A549 (cell line): ENCODE results near the gene PACS2.

Source experiments
- CEBPB ChIP-seq, 2 experiments: fragments of >200 bp in 1 of 2; sonication (Bioruptor Twin) in 1 of 2; formaldehyde crosslinking in 1 of 2; IDR thresholded peaks; 2 replicates each; pipeline ENCODE4 v1.6.1; 2012 to 2016
- CHD4 ChIP-seq: fragments of 200-600 bp; sonication (generic); IDR thresholded peaks from 2 replicates; pipeline ENCODE4 v1.6.1; 2016; ENCODE audit warnings: antibody characterized with exemption, mild to moderate bottlenecking, borderline replicate concordance
- JUN ChIP-seq, 2 experiments: fragments of >200 bp; sonication (Bioruptor Twin); formaldehyde crosslinking; IDR thresholded peaks; 2 replicates in 1 of 2; 3 replicates in 1 of 2; pipeline ENCODE4 v1.6.1; 2016 to 2017
- JUNB ChIP-seq: fragments of >200 bp; sonication (Bioruptor Twin); formaldehyde crosslinking; IDR thresholded peaks from 2 replicates; pipeline ENCODE4 v1.6.1; 2016
- MAZ ChIP-seq: fragments of 150-350 bp; IDR thresholded peaks from 2 replicates; pipeline ENCODE4 v1.6.1; 2014; ENCODE audit warnings: antibody characterized with exemption, low read depth, low read length, borderline replicate concordance
- POLR2A ChIP-seq: IDR thresholded peaks from 2 replicates; pipeline ENCODE4 v1.6.1; 2012; ENCODE audit warnings: mild to moderate bottlenecking, low read length
- RAD21 ChIP-seq, 2 experiments: fragments of >200 bp in 1 of 2; sonication (Bioruptor Twin) in 1 of 2; formaldehyde crosslinking in 1 of 2; IDR thresholded peaks in 1 of 2; conservative IDR thresholded peaks in 1 of 2; 2 replicates in 1 of 2; 3 replicates in 1 of 2; pipeline ENCODE4 v1.6.1; 2012 to 2018; ENCODE audit warnings: inconsistent platforms in 1 of 2
- TF ChIP-seq, protein P1 (sequence below): fragments of >200 bp; sonication (Bioruptor Twin); formaldehyde crosslinking; IDR thresholded peaks from 3 replicates; pipeline ENCODE4 v1.5.1; 2016
- TF ChIP-seq, protein P2 (sequence below): IDR thresholded peaks from 2 replicates; pipeline ENCODE4 v1.6.1; 2012

DNA sequence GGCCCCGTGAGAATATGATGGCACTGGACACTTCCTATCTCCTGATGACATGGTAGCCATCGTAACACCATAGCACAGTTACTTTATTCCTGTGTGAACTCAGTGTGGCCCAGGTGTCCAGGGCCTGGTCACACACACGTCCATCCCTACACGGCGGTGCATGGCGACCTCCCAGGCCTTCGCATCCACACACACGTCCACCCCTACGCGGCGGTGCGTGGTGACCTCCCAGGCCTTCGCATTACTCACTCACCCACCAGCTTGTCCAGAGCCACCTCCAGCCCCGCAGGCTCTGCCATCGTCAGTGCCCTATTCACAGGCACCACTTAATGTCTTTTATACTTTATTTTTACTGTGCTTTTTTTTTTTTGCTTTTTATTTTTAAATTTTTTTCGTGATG, 44.4 kb downstream of the PACS2 start:
- TF ChIP-seq POLR2A (no peak), JUN (IDR thresholded peaks at IDR 0.05) (no peak), JUNB (no peak), CEBPB (IDR thresholded peaks at IDR 0.05) (no peak), CHD4 (no peak), MAZ (no peak), RAD21 (conservative IDR thresholded peaks at IDR 0.05 in 1 of 2, IDR thresholded peaks at IDR 0.05 in 1 of 2) (no peak)
- TF ChIP-seq, protein P1, sequence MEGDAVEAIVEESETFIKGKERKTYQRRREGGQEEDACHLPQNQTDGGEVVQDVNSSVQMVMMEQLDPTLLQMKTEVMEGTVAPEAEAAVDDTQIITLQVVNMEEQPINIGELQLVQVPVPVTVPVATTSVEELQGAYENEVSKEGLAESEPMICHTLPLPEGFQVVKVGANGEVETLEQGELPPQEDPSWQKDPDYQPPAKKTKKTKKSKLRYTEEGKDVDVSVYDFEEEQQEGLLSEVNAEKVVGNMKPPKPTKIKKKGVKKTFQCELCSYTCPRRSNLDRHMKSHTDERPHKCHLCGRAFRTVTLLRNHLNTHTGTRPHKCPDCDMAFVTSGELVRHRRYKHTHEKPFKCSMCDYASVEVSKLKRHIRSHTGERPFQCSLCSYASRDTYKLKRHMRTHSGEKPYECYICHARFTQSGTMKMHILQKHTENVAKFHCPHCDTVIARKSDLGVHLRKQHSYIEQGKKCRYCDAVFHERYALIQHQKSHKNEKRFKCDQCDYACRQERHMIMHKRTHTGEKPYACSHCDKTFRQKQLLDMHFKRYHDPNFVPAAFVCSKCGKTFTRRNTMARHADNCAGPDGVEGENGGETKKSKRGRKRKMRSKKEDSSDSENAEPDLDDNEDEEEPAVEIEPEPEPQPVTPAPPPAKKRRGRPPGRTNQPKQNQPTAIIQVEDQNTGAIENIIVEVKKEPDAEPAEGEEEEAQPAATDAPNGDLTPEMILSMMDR = no peak
- TF ChIP-seq, protein P2, sequence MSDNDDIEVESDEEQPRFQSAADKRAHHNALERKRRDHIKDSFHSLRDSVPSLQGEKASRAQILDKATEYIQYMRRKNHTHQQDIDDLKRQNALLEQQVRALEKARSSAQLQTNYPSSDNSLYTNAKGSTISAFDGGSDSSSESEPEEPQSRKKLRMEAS = no peak
